ENCODE results near the gene SYNE2. TPM values are rescaled to one million over a fixed set of nuclear protein-coding genes. Genes with fewer than 3 reads are reported as not detected.

The SYNE2 gene
- total and polyA plus RNA-seq, 2 of the 8 experiments (the other 6 are each of a cell fraction or from before 2014, with no cell fraction given), result 32.6 to 46.1 TPM

DNA sequence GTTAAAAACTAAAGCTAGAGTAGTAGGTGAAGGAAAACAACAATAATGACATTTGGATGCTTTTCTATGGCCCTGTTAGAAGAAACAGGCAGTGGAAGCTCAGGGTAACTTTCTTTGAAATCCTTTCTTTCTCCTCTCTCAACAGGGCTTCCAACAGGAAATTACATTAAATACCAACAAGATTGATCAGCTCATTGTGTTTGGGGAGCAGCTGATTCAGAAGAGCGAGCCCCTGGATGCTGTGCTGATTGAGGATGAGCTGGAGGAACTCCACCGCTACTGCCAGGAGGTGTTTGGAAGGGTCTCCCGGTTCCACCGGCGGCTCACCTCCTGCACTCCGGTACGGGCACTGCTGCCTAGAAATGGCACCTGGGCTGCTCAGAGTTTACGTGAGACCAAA is 359.9 kb downstream of the SYNE2 start:
- Histone ChIP-seq H4K91ac (replicated peaks; ENCODE audit: insufficient read length, low read length) (no peak overlapping the region), H2BK15ac (ENCODE audit: low read length) (no peak overlapping the region), H3K4me1 (replicated peaks in 1 of 4; ENCODE audit: control insufficient read depth in 3 of 4, insufficient read depth in 4 of 4, low read length in 3 of 4) (no peaks in the 10 kb centered on the region), H3K4me2 (ENCODE audit: insufficient read depth in 1 of 2, low read depth in 2 of 2, low read length in 2 of 2) (no peak overlapping the region), H4K5ac (ENCODE audit: insufficient read length, low read depth, low read length) (no peak overlapping the region), H4K20me1 (replicated peaks in 1 of 2; ENCODE audit: control insufficient read depth in 1 of 2, insufficient read depth in 2 of 2, low read length in 2 of 2) (peaks cover 2 to 3% of the 10 kb centered on the region in 2 experiments), H2AK5ac (ENCODE audit: low read depth, low read length) (no peak overlapping the region), H2BK120ac (replicated peaks; ENCODE audit: low read depth, low read length) (no peak overlapping the region), H4K8ac (ENCODE audit: extremely low read depth, insufficient read depth, low read length) (no peak overlapping the region), H3K23ac (ENCODE audit: insufficient read length) (no peak overlapping the region), H3K56ac (replicated peaks; ENCODE audit: insufficient read length, low read depth, low read length) (no peak overlapping the region), H3K18ac (ENCODE audit: extremely low read depth, low read length) (no peak overlapping the region), H2BK12ac (ENCODE audit: low read depth, low read length) (no peak overlapping the region), H3K4me3 (ENCODE audit: extremely low read depth in 1 of 4, insufficient read depth in 2 of 4, low read depth in 3 of 4, low read length in 4 of 4) (no peak overlapping the region), H3K4ac (replicated peaks; ENCODE audit: insufficient read length, low read depth, low read length) (no peak overlapping the region), H3K27me3 (replicated peaks in 1 of 4; ENCODE audit: control insufficient read depth in 3 of 4, extremely low read depth in 1 of 4, insufficient read depth in 3 of 4, low read length in 3 of 4) (no peaks in the 10 kb centered on the region), H3K23me2 (ENCODE audit: low read depth, low read length) (no peaks in the 10 kb centered on the region), H3K36me3 (ENCODE audit: control insufficient read depth in 2 of 4, insufficient read depth in 4 of 4, low read length in 3 of 4) (peaks cover 12 to 63% (median 40%) of the 10 kb centered on the region in 4 experiments; a peak in 7 of 8 replicates), H3K9ac (replicated peaks in 1 of 4; ENCODE audit: extremely low read depth in 1 of 4, low read depth in 3 of 4, low read length in 3 of 4) (no peak overlapping the region), H3K27ac (ENCODE audit: low read depth, low read length) (no peak overlapping the region), H2AFZ (ENCODE audit: low read length) (no peak overlapping the region), H2BK5ac (ENCODE audit: low read depth, low read length) (no peak overlapping the region), H3K79me1 (ENCODE audit: low read depth, low read length) (no peaks in the 10 kb centered on the region), H2BK20ac (ENCODE audit: low read length) (no peak overlapping the region), H3K14ac (ENCODE audit: insufficient read length) (no peak overlapping the region), H3K79me2 (ENCODE audit: control insufficient read depth in 1 of 2, insufficient read depth in 2 of 2, low read length in 2 of 2) (no peaks in the 10 kb centered on the region), H3K9me3 (ENCODE audit: insufficient read depth in 2 of 2, low read depth in 1 of 2, low read length in 1 of 2) (no peaks in the 10 kb centered on the region)
- ChIA-PET POLR2A (ENCODE audit: partially characterized antibody) (no interaction called here), CTCF (ENCODE audit: partially characterized antibody) (interaction anchor here (0.5 to 0.9 kb wide), 3 partner anchors 12 to 87 kb away, joined by 3 read pairs; partner anchors contain the start of gene ESR2)
- FAIRE-seq (no peak), DNase-seq (ENCODE audit: low read depth in 1 of 2, low spot score in 2 of 2) (no peak)
- WGBS, 2 experiments (ENCODE audit: extremely low coverage in 1 of 2, insufficient coverage in 1 of 2, insufficient read length in 1 of 2, insufficient replicate concordance in 2 of 2, low coverage in 1 of 2, low lambda C conversion rate in 2 of 2, missing lambda C conversion rate in 1 of 2), result 91% methylated on average over 8 of the region's 8 CpGs; no CpG with 5 or more reads in 1 of the 2 experiments
- no peak for TF ChIP-seq JUND (IDR thresholded peaks at IDR 0.05; ENCODE audit: low read length)
- TF ChIP-seq HDAC2 (IDR thresholded peaks at IDR 0.05; ENCODE audit: borderline replicate concordance in 1 of 2, low read depth in 2 of 2, low read length in 2 of 2), result no peak
- TF ChIP-seq, protein P1, sequence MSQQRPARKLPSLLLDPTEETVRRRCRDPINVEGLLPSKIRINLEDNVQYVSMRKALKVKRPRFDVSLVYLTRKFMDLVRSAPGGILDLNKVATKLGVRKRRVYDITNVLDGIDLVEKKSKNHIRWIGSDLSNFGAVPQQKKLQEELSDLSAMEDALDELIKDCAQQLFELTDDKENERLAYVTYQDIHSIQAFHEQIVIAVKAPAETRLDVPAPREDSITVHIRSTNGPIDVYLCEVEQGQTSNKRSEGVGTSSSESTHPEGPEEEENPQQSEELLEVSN (IDR thresholded peaks at IDR 0.05), result no peak
- no peak for TF ChIP-seq CTBP2 (IDR thresholded peaks at IDR 0.05; ENCODE audit: borderline replicate concordance, insufficient read depth, insufficient read length, low read length)
- TF ChIP-seq SIN3A (conservative IDR thresholded peaks at IDR 0.05 in 1 of 2, IDR thresholded peaks at IDR 0.05 in 1 of 2; ENCODE audit: low read depth in 1 of 2, low read length in 2 of 2), result no peak
- TF ChIP-seq SP1 (IDR thresholded peaks at IDR 0.05; ENCODE audit: low read depth, low read length), result no peak
- TF ChIP-seq GTF2F1 (IDR thresholded peaks at IDR 0.05; ENCODE audit: borderline replicate concordance, low read depth, low read length), result no peak
- TF ChIP-seq CHD2 (IDR thresholded peaks at IDR 0.05; ENCODE audit: low read length), result no peak
- no peak for TF ChIP-seq SRF (IDR thresholded peaks at IDR 0.05; ENCODE audit: low read depth, low read length)
- TF ChIP-seq SUZ12 (IDR thresholded peaks at IDR 0.05; ENCODE audit: low read length), result no peak

All from H1 (cell line).